ENCODE results near the gene KAT7. TPM values are rescaled to one million over a fixed set of nuclear protein-coding genes. Genes with fewer than 3 reads are reported as not detected.

Gene KAT7
- polyA plus RNA-seq, 1 of the 3 experiments (the other 2 are of a cell fraction) = 20.2 TPM

GRCh38 chr17:49776551-49777300, 11.8 kb upstream of the KAT7 start:
- H3K36me3 ChIP-seq (replicated peaks in 1 of 2; ENCODE audit: control insufficient read depth in 1 of 2, insufficient read depth in 2 of 2, low read length in 1 of 2) = no peaks in the 10 kb centered on the region
- ChIA-PET POLR2A (interaction anchor here (0.6 kb wide), 1 partner anchor 110 kb away, joined by 4 read pairs; no protein-coding TSS in a partner anchor), CTCF (interaction anchor here (0.5 to 4.2 kb wide), 7 partner anchors 17 to 364 kb away, joined by 3 to 21 read pairs (median 7); partner anchors contain the start of gene SLC35B1)
- H3K27me3 ChIP-seq (ENCODE audit: insufficient read depth) = peaks cover 14% of the 10 kb centered on the region; the same call in 1 of the 2 replicates
- H3K4me3 ChIP-seq (ENCODE audit: low read depth in 2 of 2, low read length in 1 of 2) = no peak overlapping the region
- no peaks in the 10 kb centered on the region for H3K79me2 ChIP-seq (ENCODE audit: insufficient read depth)
- DNase-seq = no peak
- no peak overlapping the region for H2AFZ ChIP-seq (ENCODE audit: low read depth)
- H3K9me2 ChIP-seq = no peaks in the 10 kb centered on the region
- H3K9ac ChIP-seq = no peak overlapping the region
- no peaks in the 10 kb centered on the region for H4K20me1 ChIP-seq (ENCODE audit: insufficient read depth)
- H3K4me2 ChIP-seq = no peak overlapping the region
- no peak overlapping the region for H3K27ac ChIP-seq (ENCODE audit: low read depth in 2 of 2, low read length in 1 of 2)
- H3F3A ChIP-seq (replicated peaks; ENCODE audit: insufficient read depth) = no peaks in the 10 kb centered on the region
- H3K9me3 ChIP-seq = no peaks in the 10 kb centered on the region
- no peaks in the 10 kb centered on the region for H3K4me1 ChIP-seq (ENCODE audit: control insufficient read depth in 1 of 2, insufficient read depth in 2 of 2, low read depth in 1 of 2, low read length in 1 of 2)
- TF ChIP-seq TCF12 (IDR thresholded peaks at IDR 0.05) (no peak), MXI1 (IDR thresholded peaks at IDR 0.05; ENCODE audit: low read depth, low read length) (no peak), MEF2A (IDR thresholded peaks at IDR 0.05; ENCODE audit: borderline replicate concordance, low read depth) (no peak), USF2 (IDR thresholded peaks at IDR 0.05; ENCODE audit: borderline replicate concordance, low read depth, low read length) (no peak), RFX5 (IDR thresholded peaks at IDR 0.05; ENCODE audit: low read length) (no peak), FOXJ3 (CRISPR knock-in tag; IDR thresholded peaks at IDR 0.05) (no peak), JUND (IDR thresholded peaks at IDR 0.05) (no peak), SMC3 (IDR thresholded peaks at IDR 0.05; ENCODE audit: low read depth, low read length) (no peak), NFIC (IDR thresholded peaks at IDR 0.05; ENCODE audit: borderline replicate concordance) (no peak), ELF1 (IDR thresholded peaks at IDR 0.05) (no peak), CHD2 (IDR thresholded peaks at IDR 0.05; ENCODE audit: low read length, partially characterized antibody) (no peak), EZH2phosphoT487 (IDR thresholded peaks at IDR 0.05; ENCODE audit: borderline replicate concordance, low read depth) (no peak), RCOR1 (IDR thresholded peaks at IDR 0.05; ENCODE audit: low read length) (no peak), ZBTB33 (IDR thresholded peaks at IDR 0.05; ENCODE audit: borderline replicate concordance, low read depth) (no peak), TEAD4 (IDR thresholded peaks at IDR 0.05; ENCODE audit: borderline replicate concordance, insufficient read depth) (no peak)
- TF ChIP-seq, protein P1, sequence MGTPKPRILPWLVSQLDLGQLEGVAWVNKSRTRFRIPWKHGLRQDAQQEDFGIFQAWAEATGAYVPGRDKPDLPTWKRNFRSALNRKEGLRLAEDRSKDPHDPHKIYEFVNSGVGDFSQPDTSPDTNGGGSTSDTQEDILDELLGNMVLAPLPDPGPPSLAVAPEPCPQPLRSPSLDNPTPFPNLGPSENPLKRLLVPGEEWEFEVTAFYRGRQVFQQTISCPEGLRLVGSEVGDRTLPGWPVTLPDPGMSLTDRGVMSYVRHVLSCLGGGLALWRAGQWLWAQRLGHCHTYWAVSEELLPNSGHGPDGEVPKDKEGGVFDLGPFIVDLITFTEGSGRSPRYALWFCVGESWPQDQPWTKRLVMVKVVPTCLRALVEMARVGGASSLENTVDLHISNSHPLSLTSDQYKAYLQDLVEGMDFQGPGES (IDR thresholded peaks at IDR 0.05; ENCODE audit: low read depth, low read length) = no peak
- TF ChIP-seq, protein P2, sequence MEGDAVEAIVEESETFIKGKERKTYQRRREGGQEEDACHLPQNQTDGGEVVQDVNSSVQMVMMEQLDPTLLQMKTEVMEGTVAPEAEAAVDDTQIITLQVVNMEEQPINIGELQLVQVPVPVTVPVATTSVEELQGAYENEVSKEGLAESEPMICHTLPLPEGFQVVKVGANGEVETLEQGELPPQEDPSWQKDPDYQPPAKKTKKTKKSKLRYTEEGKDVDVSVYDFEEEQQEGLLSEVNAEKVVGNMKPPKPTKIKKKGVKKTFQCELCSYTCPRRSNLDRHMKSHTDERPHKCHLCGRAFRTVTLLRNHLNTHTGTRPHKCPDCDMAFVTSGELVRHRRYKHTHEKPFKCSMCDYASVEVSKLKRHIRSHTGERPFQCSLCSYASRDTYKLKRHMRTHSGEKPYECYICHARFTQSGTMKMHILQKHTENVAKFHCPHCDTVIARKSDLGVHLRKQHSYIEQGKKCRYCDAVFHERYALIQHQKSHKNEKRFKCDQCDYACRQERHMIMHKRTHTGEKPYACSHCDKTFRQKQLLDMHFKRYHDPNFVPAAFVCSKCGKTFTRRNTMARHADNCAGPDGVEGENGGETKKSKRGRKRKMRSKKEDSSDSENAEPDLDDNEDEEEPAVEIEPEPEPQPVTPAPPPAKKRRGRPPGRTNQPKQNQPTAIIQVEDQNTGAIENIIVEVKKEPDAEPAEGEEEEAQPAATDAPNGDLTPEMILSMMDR (IDR thresholded peaks at IDR 0.05) = no peak
- 59% methylated on average over 8 of the region's 8 CpGs for WGBS (ENCODE audit: low lambda C conversion rate)

Measured in SK-N-SH (cell line).